Activated CD8-positive, alpha-beta T cell treated with anti-CD3 and anti-CD28 coated beads, Interleukin-2, amount 10 ng/mL, durations not matched to agents 7 days and 5 days (primary cell): ENCODE data around the gene HHAT. TPM values are rescaled to one million over a fixed set of nuclear protein-coding genes. Genes with fewer than 3 reads are reported as not detected.

Source experiments
- ATAC-seq: fragments of 150-1000 bp; cut with Tn5 transposase; one replicate; pipeline ENCODE4 v1.10.0; 2021; ENCODE audit warnings: moderate library complexity
- CTCF ChIA-PET: fragments of 350-600 bp; sonication (Branson Sonifier 250); formaldehyde crosslinking; loops from one replicate; lab custom pipeline; 2021; ENCODE audit warnings: antibody characterized with exemption; lab: Charles Lee
- POLR2A ChIA-PET: fragments of 350-600 bp; sonication (Branson Sonifier 250); formaldehyde crosslinking; loops from one replicate; lab custom pipeline; 2021; ENCODE audit warnings: antibody characterized with exemption; lab: Charles Lee
- DNase-seq: peaks from one replicate; pipeline ENCODE4 v3.0.0-alpha.2; 2020
- H3K27ac Mint-ChIP-seq: one replicate; pipeline ENCODE4 v1.8.0; 2021; ENCODE audit warnings: mild to moderate bottlenecking, mixed read lengths
- H3K27me3 Mint-ChIP-seq: one replicate; pipeline ENCODE4 v1.8.0; 2021; ENCODE audit warnings: low read depth, mixed read lengths
- H3K36me3 Mint-ChIP-seq: one replicate; pipeline ENCODE4 v1.8.0; 2021; ENCODE audit warnings: low read depth, mixed read lengths
- H3K4me1 Mint-ChIP-seq: one replicate; pipeline ENCODE4 v1.8.0; 2021; ENCODE audit warnings: low read depth, mixed read lengths
- H3K4me3 Mint-ChIP-seq: one replicate; pipeline ENCODE4 v1.8.0; 2021; ENCODE audit warnings: mild to moderate bottlenecking, mixed read lengths
- H3K9me3 Mint-ChIP-seq: one replicate; pipeline ENCODE4 v1.8.0; 2022; ENCODE audit warnings: mixed read lengths; ENCODE audit not compliant: insufficient read depth
- total RNA-seq, 2 experiments: library from RNA; stranded (reverse); gene quantifications; one replicate each; pipeline ENCODE4 v1.2.3, GENCODE V29; 2021

The HHAT gene
- total RNA-seq: under 1 TPM; 0.71 to 0.94 TPM

GRCh38 chr1:210328746-210329503, at the start of gene HHAT:
HHAT (plus strand) TSS chr1:210328902; CDS start chr1:210348976, 20,074 bp downstream.
- Mint-ChIP-seq H3K36me3 (no peaks in the 10 kb centered on the region), H3K9me3 (no peaks in the 10 kb centered on the region), H3K4me3 (peak within 1 kb of the TSS; percentile 94), H3K27ac (peak within 1 kb of the TSS; percentile 84), H3K4me1 (peaks cover 41% of the 10 kb centered on the region), H3K27me3 (peaks cover 10% of the 10 kb centered on the region)
- ChIA-PET POLR2A (interaction anchor here (0.6 to 1.0 kb wide), 3 partner anchors 11 to 69 kb away, joined by 3 to 7 read pairs (median 4); no protein-coding TSS in a partner anchor), CTCF (interaction anchor here (0.8 to 1.5 kb wide), 3 partner anchors 14 to 71 kb away, joined by 3 to 6 read pairs (median 3); no protein-coding TSS in a partner anchor)
- peak; percentile 85 for ATAC-seq
- DNase-seq: peak; percentile 65

- H3K4me3 Mint-ChIP-seq: no peak overlapping the region
- H3K4me1 Mint-ChIP-seq: no peaks in the 10 kb centered on the region
- ChIA-PET POLR2A (no interaction called here), CTCF (no interaction called here)
- H3K27me3 Mint-ChIP-seq: peaks cover 10% of the 10 kb centered on the region
- H3K27ac Mint-ChIP-seq: no peak overlapping the region
- no peaks in the 10 kb centered on the region for H3K36me3 Mint-ChIP-seq
- DNase-seq: no peak
- ATAC-seq: no peak
- peaks cover 10% of the 10 kb centered on the region for H3K9me3 Mint-ChIP-seq
Measured at GRCh38 chr1:210280221-210280620, 48.5 kb upstream of the HHAT start.

- H3K4me1 Mint-ChIP-seq: no peaks in the 10 kb centered on the region
- H3K4me3 Mint-ChIP-seq: no peak overlapping the region
- H3K9me3 Mint-ChIP-seq: no peaks in the 10 kb centered on the region
- POLR2A ChIA-PET: no interaction called here
- CTCF ChIA-PET: no interaction called here
- DNase-seq (no peak), ATAC-seq (no peak)
- H3K36me3 Mint-ChIP-seq: no peaks in the 10 kb centered on the region
- H3K27ac Mint-ChIP-seq: no peak overlapping the region
- peaks cover 41% of the 10 kb centered on the region for H3K27me3 Mint-ChIP-seq
Measured at GRCh38 chr1:210288116-210288515, 40.6 kb upstream of the HHAT start.

- no peak overlapping the region for H3K27ac Mint-ChIP-seq
- no peak overlapping the region for H3K4me3 Mint-ChIP-seq
- ChIA-PET POLR2A (no interaction called here), CTCF (no interaction called here)
- H3K27me3 Mint-ChIP-seq: peaks cover 41% of the 10 kb centered on the region
- ATAC-seq: no peak
- H3K4me1 Mint-ChIP-seq: no peaks in the 10 kb centered on the region
- H3K36me3 Mint-ChIP-seq: no peaks in the 10 kb centered on the region
- H3K9me3 Mint-ChIP-seq: no peaks in the 10 kb centered on the region
- DNase-seq: no peak
Measured at GRCh38 chr1:210289248-210289647, 39.5 kb upstream of the HHAT start.

- POLR2A ChIA-PET: no interaction called here
- Mint-ChIP-seq H3K27ac (no peak overlapping the region), H3K4me1 (no peaks in the 10 kb centered on the region), H3K4me3 (no peak overlapping the region), H3K9me3 (no peaks in the 10 kb centered on the region), H3K27me3 (peaks cover 41% of the 10 kb centered on the region), H3K36me3 (no peaks in the 10 kb centered on the region)
- CTCF ChIA-PET: interaction anchor here (0.9 kb wide), 1 partner anchor 70 kb away, joined by 3 read pairs; no protein-coding TSS in a partner anchor
- no peak for DNase-seq
- no peak for ATAC-seq
Measured at GRCh38 chr1:210291081-210291764, 37.5 kb upstream of the HHAT start.

- H3K27ac Mint-ChIP-seq: no peak overlapping the region
- H3K27me3 Mint-ChIP-seq: peaks cover 41% of the 10 kb centered on the region
- H3K4me3 Mint-ChIP-seq: no peak overlapping the region
- ChIA-PET POLR2A (no interaction called here), CTCF (interaction anchor here (0.9 to 1.6 kb wide), 2 partner anchors 69 to 108 kb away, joined by 3 to 4 read pairs; no protein-coding TSS in a partner anchor)
- DNase-seq (no peak), ATAC-seq (no peak)
- H3K4me1 Mint-ChIP-seq: no peaks in the 10 kb centered on the region
- H3K36me3 Mint-ChIP-seq: no peaks in the 10 kb centered on the region
- no peaks in the 10 kb centered on the region for H3K9me3 Mint-ChIP-seq
Measured at GRCh38 chr1:210291786-210292230, 36.9 kb upstream of the HHAT start.

GRCh38 chr1:210292231-210292871, 36.4 kb upstream of the HHAT start:
- Mint-ChIP-seq H3K4me3 (no peak overlapping the region), H3K4me1 (no peaks in the 10 kb centered on the region), H3K27ac (no peak overlapping the region), H3K9me3 (no peaks in the 10 kb centered on the region), H3K27me3 (peaks cover 41% of the 10 kb centered on the region), H3K36me3 (no peaks in the 10 kb centered on the region)
- ChIA-PET CTCF (interaction anchor here (0.9 to 1.6 kb wide), 2 partner anchors 69 to 108 kb away, joined by 3 to 4 read pairs; no protein-coding TSS in a partner anchor), POLR2A (no interaction called here)
- ATAC-seq (peak; percentile 73), DNase-seq (peak; percentile 38)

- Mint-ChIP-seq H3K9me3 (no peaks in the 10 kb centered on the region), H3K27me3 (peaks cover 44% of the 10 kb centered on the region), H3K4me3 (no peak overlapping the region), H3K36me3 (no peaks in the 10 kb centered on the region), H3K27ac (no peak overlapping the region), H3K4me1 (no peaks in the 10 kb centered on the region)
- no peak for ATAC-seq
- DNase-seq: no peak
- ChIA-PET CTCF (interaction anchor here (1.6 kb wide), 1 partner anchor 107 kb away, joined by 4 read pairs; no protein-coding TSS in a partner anchor), POLR2A (no interaction called here)
Measured at GRCh38 chr1:210293171-210293607, 35.5 kb upstream of the HHAT start.

- DNase-seq (no peak), ATAC-seq (no peak)
- no peak overlapping the region for H3K4me3 Mint-ChIP-seq
- H3K4me1 Mint-ChIP-seq: no peaks in the 10 kb centered on the region
- CTCF ChIA-PET: no interaction called here
- POLR2A ChIA-PET: no interaction called here
- no peaks in the 10 kb centered on the region for H3K9me3 Mint-ChIP-seq
- H3K36me3 Mint-ChIP-seq: no peaks in the 10 kb centered on the region
- H3K27me3 Mint-ChIP-seq: peaks cover 33% of the 10 kb centered on the region
- no peak overlapping the region for H3K27ac Mint-ChIP-seq
Measured at GRCh38 chr1:210294999-210295745, 33.5 kb upstream of the HHAT start.

GRCh38 chr1:210296682-210297081, 32.0 kb upstream of the HHAT start:
- no peak overlapping the region for H3K27ac Mint-ChIP-seq
- POLR2A ChIA-PET: no interaction called here
- H3K9me3 Mint-ChIP-seq: no peaks in the 10 kb centered on the region
- no peak overlapping the region for H3K4me3 Mint-ChIP-seq
- no peak for ATAC-seq
- DNase-seq: no peak
- CTCF ChIA-PET: no interaction called here
- no peaks in the 10 kb centered on the region for H3K36me3 Mint-ChIP-seq
- H3K27me3 Mint-ChIP-seq: peaks cover 20% of the 10 kb centered on the region
- H3K4me1 Mint-ChIP-seq: no peaks in the 10 kb centered on the region

- H3K36me3 Mint-ChIP-seq: no peaks in the 10 kb centered on the region
- CTCF ChIA-PET: no interaction called here
Measured at GRCh38 chr1:210298296-210298695, 30.4 kb upstream of the HHAT start.

More at GRCh38 chr1:210298296-210298695, 30.4 kb upstream of the HHAT start:
- POLR2A ChIA-PET: no interaction called here
- H3K9me3 Mint-ChIP-seq: no peaks in the 10 kb centered on the region
- H3K4me3 Mint-ChIP-seq: no peak overlapping the region
- DNase-seq (no peak), ATAC-seq (no peak)
- no peak overlapping the region for H3K27ac Mint-ChIP-seq
- H3K27me3 Mint-ChIP-seq: peaks cover 12% of the 10 kb centered on the region
- no peaks in the 10 kb centered on the region for H3K4me1 Mint-ChIP-seq
